ENCODE data around the gene PGAM5. TPM values are rescaled to one million over a fixed set of nuclear protein-coding genes. Genes with fewer than 3 reads are reported as not detected.

PGAM5 gene
- polyA plus RNA-seq, 2 of the 4 experiments (the other 2 are of a cell fraction), result 29.3 to 51.3 TPM

DNA sequence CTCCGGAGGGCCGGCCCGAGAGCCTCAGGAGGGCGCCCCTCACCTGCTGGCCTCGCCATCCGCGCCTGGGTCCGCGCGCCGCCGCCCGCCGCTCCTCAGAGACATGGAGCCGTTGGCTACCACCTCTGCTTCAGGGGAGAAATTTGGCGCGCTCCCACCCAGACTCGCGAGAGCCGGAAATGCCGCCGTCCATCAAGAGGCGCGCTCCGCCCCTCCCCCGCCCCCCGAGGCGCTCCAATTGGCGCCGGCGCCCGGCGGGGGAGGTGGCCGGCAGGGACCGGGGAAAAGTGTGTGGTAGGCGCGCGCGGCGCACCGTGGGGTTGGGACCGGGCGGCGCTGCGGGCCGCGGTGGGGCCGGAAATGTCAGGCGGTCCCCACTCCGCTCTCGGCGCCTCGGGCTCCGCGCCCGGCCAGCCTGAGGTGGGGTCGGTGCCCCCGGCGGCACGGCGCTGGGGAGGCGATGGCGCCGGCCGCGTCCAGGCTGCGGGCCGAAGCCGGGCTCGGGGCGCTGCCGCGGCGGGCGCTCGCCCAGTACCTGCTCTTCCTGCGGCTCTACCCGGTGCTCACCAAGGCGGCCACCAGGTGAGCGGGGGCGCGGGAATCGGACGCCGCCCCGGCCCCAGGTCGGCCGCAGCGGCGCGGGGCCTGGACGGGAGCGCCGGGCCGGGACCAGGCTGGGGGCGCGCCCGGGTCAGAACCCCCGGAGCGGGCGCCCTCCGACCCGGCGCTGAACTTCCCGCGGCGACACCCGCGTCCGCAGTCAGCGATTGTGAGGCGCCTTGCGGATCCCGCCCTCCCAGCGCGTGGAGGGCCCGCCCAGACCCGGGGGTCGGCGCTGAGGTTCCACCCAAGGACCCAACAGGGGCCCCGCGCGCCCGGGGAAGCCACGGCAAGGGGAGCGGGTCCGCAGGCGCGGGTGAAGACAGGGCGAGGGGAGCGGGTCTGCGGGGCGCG lies 23.2 kb upstream of the PGAM5 start, which contains the start of the genes POLE and PXMP2 (continued):
- no peak for TF ChIP-seq FOSB (CRISPR knock-in tag; IDR thresholded peaks at IDR 0.05)
- TF ChIP-seq, protein P1, sequence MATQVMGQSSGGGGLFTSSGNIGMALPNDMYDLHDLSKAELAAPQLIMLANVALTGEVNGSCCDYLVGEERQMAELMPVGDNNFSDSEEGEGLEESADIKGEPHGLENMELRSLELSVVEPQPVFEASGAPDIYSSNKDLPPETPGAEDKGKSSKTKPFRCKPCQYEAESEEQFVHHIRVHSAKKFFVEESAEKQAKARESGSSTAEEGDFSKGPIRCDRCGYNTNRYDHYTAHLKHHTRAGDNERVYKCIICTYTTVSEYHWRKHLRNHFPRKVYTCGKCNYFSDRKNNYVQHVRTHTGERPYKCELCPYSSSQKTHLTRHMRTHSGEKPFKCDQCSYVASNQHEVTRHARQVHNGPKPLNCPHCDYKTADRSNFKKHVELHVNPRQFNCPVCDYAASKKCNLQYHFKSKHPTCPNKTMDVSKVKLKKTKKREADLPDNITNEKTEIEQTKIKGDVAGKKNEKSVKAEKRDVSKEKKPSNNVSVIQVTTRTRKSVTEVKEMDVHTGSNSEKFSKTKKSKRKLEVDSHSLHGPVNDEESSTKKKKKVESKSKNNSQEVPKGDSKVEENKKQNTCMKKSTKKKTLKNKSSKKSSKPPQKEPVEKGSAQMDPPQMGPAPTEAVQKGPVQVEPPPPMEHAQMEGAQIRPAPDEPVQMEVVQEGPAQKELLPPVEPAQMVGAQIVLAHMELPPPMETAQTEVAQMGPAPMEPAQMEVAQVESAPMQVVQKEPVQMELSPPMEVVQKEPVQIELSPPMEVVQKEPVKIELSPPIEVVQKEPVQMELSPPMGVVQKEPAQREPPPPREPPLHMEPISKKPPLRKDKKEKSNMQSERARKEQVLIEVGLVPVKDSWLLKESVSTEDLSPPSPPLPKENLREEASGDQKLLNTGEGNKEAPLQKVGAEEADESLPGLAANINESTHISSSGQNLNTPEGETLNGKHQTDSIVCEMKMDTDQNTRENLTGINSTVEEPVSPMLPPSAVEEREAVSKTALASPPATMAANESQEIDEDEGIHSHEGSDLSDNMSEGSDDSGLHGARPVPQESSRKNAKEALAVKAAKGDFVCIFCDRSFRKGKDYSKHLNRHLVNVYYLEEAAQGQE (IDR thresholded peaks at IDR 0.05), result peak; percentile 99

DNA sequence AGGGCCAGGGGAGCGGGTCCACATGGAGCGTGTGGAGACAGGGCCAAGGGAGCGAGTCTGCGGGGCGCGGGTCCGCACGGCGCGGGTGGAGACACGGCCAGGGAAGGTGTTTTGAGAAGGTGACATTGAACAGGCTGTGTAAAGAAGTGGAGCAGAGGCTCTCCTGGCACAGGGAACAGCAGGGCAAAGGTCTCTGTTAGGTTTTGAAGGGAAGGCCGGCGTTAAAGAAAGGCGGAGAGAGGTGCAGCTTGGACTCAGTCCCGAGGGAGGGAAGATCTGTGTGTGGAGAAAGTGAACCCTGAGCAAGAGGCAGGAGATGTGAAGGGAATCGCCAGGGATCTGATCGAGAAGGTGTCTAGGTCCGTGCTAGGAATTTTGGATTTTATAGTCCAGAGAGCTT lies 21.4 kb upstream of the PGAM5 start:
- Histone ChIP-seq H3K4me3 (no peak overlapping the region), H3K9me3 (no peaks in the 10 kb centered on the region), H3K4me1 (peaks cover 5% of the 10 kb centered on the region; the same call in 2 of the 3 replicates), H3K4me2 (peak overlapping the region; percentile 47), H3K27ac (no peak overlapping the region)
- FAIRE-seq (no peak), ATAC-seq (no peak), DNase-seq (ENCODE audit: low read depth in 1 of 2, low spot score in 1 of 2) (no peak)
- ChIA-PET CTCF (no interaction called here), POLR2A (no interaction called here)
- WGBS (ENCODE audit: missing lambda C conversion rate), result 87% methylated on average over 18 of the region's 18 CpGs
- TF ChIP-seq PHF8 (IDR thresholded peaks at IDR 0.05; ENCODE audit: borderline replicate concordance, low read depth) (no peak), CBX8 (IDR thresholded peaks at IDR 0.05) (no peak), MAFK (IDR thresholded peaks at IDR 0.05; ENCODE audit: partially characterized antibody) (no peak), SMC3 (IDR thresholded peaks at IDR 0.05) (no peak), HOXB5 (CRISPR knock-in tag; IDR thresholded peaks at IDR 0.05) (no peak), FOSL2 (IDR thresholded peaks at IDR 0.05) (no peak), FOSL2 (CRISPR knock-in tag; IDR thresholded peaks at IDR 0.05) (no peak)
- TF ChIP-seq, protein P2, sequence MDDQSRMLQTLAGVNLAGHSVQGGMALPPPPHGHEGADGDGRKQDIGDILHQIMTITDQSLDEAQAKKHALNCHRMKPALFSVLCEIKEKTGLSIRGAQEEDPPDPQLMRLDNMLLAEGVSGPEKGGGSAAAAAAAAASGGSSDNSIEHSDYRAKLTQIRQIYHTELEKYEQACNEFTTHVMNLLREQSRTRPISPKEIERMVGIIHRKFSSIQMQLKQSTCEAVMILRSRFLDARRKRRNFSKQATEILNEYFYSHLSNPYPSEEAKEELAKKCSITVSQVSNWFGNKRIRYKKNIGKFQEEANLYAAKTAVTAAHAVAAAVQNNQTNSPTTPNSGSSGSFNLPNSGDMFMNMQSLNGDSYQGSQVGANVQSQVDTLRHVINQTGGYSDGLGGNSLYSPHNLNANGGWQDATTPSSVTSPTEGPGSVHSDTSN (IDR thresholded peaks at IDR 0.05), result no peak

DNA sequence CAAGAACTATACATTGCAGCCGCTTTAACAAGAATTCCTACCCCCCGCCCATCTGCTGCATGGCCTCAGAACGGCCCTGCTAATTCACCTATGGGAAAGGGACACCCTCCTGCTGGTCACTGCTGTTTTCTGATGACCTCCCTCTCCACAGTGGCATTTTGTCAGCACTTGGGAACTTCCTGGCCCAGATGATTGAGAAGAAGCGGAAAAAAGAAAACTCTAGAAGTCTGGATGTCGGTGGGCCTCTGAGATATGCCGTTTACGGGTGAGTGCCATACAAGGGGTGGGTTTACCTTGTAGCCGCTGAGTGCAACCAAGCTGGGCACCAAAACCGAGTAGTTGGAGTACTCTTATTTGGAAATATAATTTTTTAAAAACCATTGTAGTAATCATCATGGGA lies 20.5 kb upstream of the PGAM5 start:
- no peak overlapping the region for H3K4me2 ChIP-seq
- ChIA-PET POLR2A (no interaction called here), CTCF (no interaction called here)
- ATAC-seq, result no peak
- FAIRE-seq, result no peak
- no peak for DNase-seq (ENCODE audit: low read depth in 1 of 2, low spot score in 1 of 2)
- no peak overlapping the region for H3K27ac ChIP-seq
- H3K9me3 ChIP-seq, result no peaks in the 10 kb centered on the region
- 89% methylated on average over 9 of the region's 9 CpGs for WGBS (ENCODE audit: missing lambda C conversion rate)
- H3K4me1 ChIP-seq, result peaks cover 5% of the 10 kb centered on the region; the same call in 2 of the 3 replicates
- no peak overlapping the region for H3K4me3 ChIP-seq
- TF ChIP-seq RAD21 (conservative IDR thresholded peaks at IDR 0.05 in 1 of 2, IDR thresholded peaks at IDR 0.05 in 1 of 2) (no peak), POLR2AphosphoS2 (conservative IDR thresholded peaks at IDR 0.05; ENCODE audit: low read length) (no peak), ZFP36 (IDR thresholded peaks at IDR 0.05; ENCODE audit: borderline replicate concordance, partially characterized antibody) (no peak), EHF (CRISPR knock-in tag; IDR thresholded peaks at IDR 0.05) (no peak), TP53 (CRISPR knock-in tag; IDR thresholded peaks at IDR 0.05) (no peak), HEYL (CRISPR knock-in tag; IDR thresholded peaks at IDR 0.05) (no peak)
- TF ChIP-seq, protein P3, sequence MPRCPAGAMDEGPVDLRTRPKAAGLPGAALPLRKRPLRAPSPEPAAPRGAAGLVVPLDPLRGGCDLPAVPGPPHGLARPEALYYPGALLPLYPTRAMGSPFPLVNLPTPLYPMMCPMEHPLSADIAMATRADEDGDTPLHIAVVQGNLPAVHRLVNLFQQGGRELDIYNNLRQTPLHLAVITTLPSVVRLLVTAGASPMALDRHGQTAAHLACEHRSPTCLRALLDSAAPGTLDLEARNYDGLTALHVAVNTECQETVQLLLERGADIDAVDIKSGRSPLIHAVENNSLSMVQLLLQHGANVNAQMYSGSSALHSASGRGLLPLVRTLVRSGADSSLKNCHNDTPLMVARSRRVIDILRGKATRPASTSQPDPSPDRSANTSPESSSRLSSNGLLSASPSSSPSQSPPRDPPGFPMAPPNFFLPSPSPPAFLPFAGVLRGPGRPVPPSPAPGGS (IDR thresholded peaks at IDR 0.05), result no peak
- TF ChIP-seq, protein P4, sequence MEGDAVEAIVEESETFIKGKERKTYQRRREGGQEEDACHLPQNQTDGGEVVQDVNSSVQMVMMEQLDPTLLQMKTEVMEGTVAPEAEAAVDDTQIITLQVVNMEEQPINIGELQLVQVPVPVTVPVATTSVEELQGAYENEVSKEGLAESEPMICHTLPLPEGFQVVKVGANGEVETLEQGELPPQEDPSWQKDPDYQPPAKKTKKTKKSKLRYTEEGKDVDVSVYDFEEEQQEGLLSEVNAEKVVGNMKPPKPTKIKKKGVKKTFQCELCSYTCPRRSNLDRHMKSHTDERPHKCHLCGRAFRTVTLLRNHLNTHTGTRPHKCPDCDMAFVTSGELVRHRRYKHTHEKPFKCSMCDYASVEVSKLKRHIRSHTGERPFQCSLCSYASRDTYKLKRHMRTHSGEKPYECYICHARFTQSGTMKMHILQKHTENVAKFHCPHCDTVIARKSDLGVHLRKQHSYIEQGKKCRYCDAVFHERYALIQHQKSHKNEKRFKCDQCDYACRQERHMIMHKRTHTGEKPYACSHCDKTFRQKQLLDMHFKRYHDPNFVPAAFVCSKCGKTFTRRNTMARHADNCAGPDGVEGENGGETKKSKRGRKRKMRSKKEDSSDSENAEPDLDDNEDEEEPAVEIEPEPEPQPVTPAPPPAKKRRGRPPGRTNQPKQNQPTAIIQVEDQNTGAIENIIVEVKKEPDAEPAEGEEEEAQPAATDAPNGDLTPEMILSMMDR (IDR thresholded peaks at IDR 0.05), result no peak
- TF ChIP-seq, protein P1 (IDR thresholded peaks at IDR 0.05), result no peak
- TF ChIP-seq, protein P5, sequence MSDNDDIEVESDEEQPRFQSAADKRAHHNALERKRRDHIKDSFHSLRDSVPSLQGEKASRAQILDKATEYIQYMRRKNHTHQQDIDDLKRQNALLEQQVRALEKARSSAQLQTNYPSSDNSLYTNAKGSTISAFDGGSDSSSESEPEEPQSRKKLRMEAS (IDR thresholded peaks at IDR 0.05), result no peak
- TF ChIP-seq, protein P6, sequence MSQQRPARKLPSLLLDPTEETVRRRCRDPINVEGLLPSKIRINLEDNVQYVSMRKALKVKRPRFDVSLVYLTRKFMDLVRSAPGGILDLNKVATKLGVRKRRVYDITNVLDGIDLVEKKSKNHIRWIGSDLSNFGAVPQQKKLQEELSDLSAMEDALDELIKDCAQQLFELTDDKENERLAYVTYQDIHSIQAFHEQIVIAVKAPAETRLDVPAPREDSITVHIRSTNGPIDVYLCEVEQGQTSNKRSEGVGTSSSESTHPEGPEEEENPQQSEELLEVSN (IDR thresholded peaks at IDR 0.05; ENCODE audit: borderline replicate concordance, low read depth), result no peak
